Mesodermal cell (in vitro differentiated cells): ENCODE measurements around the gene UTRN.

ENCODE experiments used
- H3K27ac ChIP-seq: 2 replicates; pipeline ENCODE4 v1.7.0; 2013; ENCODE audit warnings: mild to moderate bottlenecking, low read depth, low read length, moderate library complexity; ENCODE audit not compliant: severe bottlenecking
- H3K36me3 ChIP-seq: 2 replicates; pipeline ENCODE4 v1.7.1; 2013; ENCODE audit warnings: mild to moderate bottlenecking, low read length, moderate library complexity; ENCODE audit not compliant: control insufficient read depth, insufficient read depth
- H3K4me1 ChIP-seq: one replicate; pipeline ENCODE4 v1.7.1; 2013; ENCODE audit warnings: mild to moderate bottlenecking, low read length; ENCODE audit not compliant: insufficient read depth, control insufficient read depth, poor library complexity, severe bottlenecking
- H3K4me3 ChIP-seq: 2 replicates; pipeline ENCODE4 v1.7.0; 2013; ENCODE audit warnings: low read length, control low read depth, mild to moderate bottlenecking; ENCODE audit not compliant: insufficient read depth, poor library complexity, severe bottlenecking; ENCODE audit errors: extremely low read depth
- H3K9me3 ChIP-seq: 2 replicates; pipeline ENCODE4 v1.7.1; 2013; ENCODE audit warnings: mild to moderate bottlenecking, low read length, moderate library complexity; ENCODE audit not compliant: control insufficient read depth
- WGBS, 2 experiments: methylation state at CpG; one replicate each; pipeline ENCODE4 v1.1.5; 2013; ENCODE audit warnings: missing lambda C conversion rate in 2 of 2; ENCODE audit not compliant: insufficient coverage in 2 of 2; 5-methylcytosine and 5-hydroxymethylcytosine counted together

The UTRN gene

DNA sequence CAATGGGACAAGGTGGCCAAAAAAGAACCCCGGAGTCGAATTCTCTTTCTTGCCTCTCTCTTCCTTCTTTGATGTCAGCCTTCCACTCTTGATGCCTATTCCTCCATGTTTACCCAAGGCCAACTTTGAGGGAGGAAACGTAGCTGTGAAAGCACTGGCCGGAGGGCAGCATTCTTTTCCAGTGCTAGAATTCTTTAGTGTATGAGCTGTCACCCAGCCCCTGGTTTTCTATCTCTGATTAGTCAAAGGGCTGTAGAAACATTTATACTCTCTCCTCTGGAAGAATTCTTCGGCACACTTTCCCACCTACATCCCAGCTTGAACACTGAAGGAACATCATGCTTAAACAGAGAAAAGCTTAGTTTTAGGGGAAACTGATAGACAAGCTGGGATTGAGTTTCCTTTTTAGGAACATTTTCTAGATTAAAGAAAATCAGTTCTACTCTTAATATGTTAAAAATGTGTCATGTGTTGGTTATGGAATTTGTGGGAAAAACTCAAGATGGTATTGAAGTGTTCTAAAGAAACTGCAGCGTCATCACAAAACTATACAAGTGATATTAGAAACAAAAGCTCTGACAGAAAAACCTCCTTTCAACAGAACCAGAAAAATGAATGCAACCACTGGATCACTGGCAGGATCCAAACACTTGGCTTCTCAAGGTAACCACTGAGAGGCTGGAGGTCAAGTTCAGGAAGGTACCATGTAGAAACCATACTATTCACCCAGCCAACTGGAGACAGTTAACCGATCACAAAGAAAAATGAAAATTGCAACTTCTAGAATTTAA is 20.7 kb upstream of the UTRN start:
- no peak overlapping the region for H3K4me3 ChIP-seq
- WGBS, 2 experiments: 49% methylated on average over 5 of the region's 7 CpGs; no CpG with 5 or more reads in 1 of the 2 experiments
- peaks cover 5% of the 10 kb centered on the region for H3K36me3 ChIP-seq
- H3K9me3 ChIP-seq: peaks cover 7% of the 10 kb centered on the region
- peak overlapping the region; percentile 99 for H3K27ac ChIP-seq
- peaks cover 22% of the 10 kb centered on the region for H3K4me1 ChIP-seq

DNA sequence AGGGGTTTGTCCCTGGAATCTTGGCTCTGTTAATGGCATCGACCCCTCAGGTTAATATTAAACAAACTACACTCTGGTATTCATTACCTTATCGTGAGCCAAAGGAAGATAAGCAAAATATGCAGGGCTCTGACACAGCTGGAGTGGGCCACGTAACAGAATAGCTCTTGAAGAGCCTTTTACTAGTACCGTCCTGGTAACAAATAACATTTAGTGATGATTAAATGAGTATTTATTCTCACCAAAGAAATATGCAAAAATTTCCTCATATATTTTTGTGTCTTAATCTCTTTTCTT is 20.1 kb upstream of the UTRN start:
- peak overlapping the region; percentile 99 for H3K27ac ChIP-seq
- H3K9me3 ChIP-seq: peaks cover 7% of the 10 kb centered on the region
- WGBS, 2 experiments: 0 to 20% methylated on average over 1 to 2 of the region's 4 CpGs
- H3K36me3 ChIP-seq: peaks cover 5% of the 10 kb centered on the region
- H3K4me3 ChIP-seq: no peak overlapping the region
- H3K4me1 ChIP-seq: peaks cover 22% of the 10 kb centered on the region

DNA sequence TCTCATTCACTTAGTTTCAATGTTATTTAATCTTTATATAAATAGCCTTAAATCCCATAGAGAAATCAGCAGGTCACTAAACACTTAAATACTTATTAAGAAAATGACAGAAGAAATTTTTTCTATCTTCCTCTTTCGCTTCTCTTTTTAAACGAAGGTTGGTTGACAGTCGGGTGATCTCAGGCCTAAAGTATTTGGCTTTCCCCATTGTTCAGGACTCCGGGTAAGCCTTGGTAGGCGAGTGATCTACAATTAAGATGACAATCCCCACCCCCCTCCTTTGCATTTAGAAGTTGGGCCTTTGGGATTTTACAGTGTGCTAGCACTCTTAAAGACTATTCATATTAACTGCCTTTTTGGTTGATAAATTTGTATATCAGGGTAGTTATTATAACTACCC is 19.7 kb upstream of the UTRN start:
- peaks cover 22% of the 10 kb centered on the region for H3K4me1 ChIP-seq
- H3K27ac ChIP-seq: peak overlapping the region; percentile 99
- WGBS, 2 experiments: no CpG with 5 or more reads among the region's 5 CpGs
- H3K36me3 ChIP-seq: peaks cover 5% of the 10 kb centered on the region
- H3K4me3 ChIP-seq: no peak overlapping the region
- H3K9me3 ChIP-seq: peaks cover 9% of the 10 kb centered on the region

DNA sequence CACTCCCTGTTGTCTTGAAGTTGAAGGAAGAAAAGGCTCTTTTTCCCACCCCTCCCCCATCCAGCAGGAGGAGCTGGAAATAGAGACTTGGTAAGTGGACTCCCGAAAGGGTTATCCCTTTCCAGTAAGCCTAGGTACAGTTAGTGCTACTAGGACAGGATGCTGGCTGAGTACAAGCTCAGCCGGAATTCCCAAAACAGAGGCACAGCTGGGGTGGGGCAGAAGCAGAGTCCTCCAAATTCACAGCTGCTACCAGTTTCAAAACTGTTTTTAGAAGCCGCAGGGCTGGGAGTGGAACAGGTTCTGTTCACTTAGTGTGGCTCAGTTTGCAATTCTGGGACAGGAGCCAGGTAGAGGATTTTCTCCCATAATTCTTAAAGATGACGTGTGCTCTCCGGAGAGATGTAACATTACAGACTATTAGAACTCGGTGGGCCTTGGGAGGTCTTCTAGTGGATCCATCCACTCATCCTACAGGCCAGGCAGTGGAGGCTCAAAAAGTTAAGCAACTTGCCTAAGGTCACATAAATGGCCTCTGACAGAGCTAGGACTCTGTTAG is 19.0 kb upstream of the UTRN start:
- 15 to 34% methylated on average over 4 of the region's 6 CpGs for WGBS, 2 experiments
- H3K27ac ChIP-seq: peak overlapping the region; percentile 99
- H3K36me3 ChIP-seq: peaks cover 5% of the 10 kb centered on the region
- peaks cover 22% of the 10 kb centered on the region for H3K4me1 ChIP-seq
- H3K4me3 ChIP-seq: no peak overlapping the region
- peaks cover 17% of the 10 kb centered on the region for H3K9me3 ChIP-seq

DNA sequence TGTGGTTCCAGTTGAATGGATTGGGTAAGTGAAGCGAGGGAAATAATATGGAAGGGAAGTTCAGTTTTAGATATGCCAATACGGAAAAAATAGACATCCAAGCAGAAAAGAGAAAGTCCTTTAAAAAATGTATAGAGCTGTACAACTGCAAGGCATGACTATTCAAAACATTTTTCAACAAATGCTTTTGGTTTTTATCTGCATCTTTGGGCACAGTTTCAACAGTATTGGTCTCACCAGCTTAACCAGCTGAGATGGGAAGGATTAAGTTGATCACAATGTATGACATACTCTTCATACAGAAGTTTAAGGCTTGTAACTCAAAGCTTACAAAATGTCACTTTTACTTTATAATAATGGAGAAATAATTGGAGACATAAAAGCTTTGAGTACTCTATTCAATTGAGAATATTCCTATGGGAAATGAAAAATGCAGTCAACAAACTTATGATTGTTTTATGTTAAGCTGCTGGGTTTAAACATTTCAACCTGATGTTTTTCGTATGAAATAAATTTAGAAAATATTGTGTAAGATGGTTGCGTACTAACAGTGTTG is 16.3 kb upstream of the UTRN start:
- Histone ChIP-seq H3K4me1 (peaks cover 15% of the 10 kb centered on the region), H3K36me3 (no peaks in the 10 kb centered on the region), H3K27ac (no peak overlapping the region), H3K4me3 (no peak overlapping the region), H3K9me3 (peaks cover 15% of the 10 kb centered on the region)
- WGBS, 2 experiments: 86 to 100% methylated on average over 1 to 2 of the region's 4 CpGs

DNA sequence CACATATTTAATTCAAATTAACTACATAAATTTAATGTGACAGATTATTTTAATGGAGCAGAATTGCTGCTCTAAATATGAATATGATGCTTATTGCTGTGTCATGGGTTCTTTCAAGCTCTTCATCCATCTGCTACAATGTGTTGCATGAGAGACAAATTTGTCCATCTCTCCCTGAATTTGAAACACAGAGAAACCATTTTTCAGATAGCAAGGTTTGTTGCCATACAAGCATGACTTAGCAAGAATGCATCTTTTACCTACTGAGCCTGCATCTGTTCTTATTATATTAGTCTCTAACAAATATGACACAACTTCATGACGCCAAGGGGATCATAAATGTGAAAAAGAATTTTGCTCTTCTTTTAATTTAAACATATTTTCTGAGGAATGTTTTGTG is 8.0 kb upstream of the UTRN start:
- Histone ChIP-seq H3K4me1 (peaks cover 7% of the 10 kb centered on the region), H3K36me3 (no peaks in the 10 kb centered on the region), H3K27ac (no peak overlapping the region), H3K9me3 (no peaks in the 10 kb centered on the region), H3K4me3 (no peak overlapping the region)
- WGBS, 2 experiments: no CpG with 5 or more reads among the region's 1 CpG

DNA sequence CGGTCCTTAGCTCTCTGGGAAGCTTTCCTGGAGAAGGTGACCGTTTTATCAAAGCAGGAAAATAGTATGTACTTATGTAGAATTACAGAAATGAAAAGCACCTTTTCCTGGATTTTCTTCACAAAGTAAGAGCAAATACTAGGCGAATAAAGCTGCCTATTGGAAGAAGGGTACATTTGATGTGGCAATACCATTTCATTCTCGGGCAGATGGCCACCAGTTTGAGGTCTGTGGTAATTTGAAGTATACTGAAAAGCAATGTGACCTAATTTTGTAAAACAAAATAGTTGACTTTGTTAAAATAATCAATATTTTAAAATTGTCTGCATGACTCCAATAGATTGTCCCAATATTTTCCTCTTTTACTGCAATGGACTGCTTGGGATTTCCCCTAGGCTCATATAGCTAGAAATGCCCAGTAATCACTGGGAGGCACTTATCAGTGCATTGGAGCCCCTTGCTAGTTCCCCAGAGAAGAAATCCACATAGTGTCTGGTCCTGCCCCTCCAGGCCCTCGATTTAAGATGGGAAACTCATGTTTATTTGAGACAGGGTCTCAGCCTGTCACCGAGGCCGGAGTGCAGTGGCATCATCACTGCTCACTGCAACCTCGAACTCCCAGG is 7.4 kb upstream of the UTRN start:
- H3K4me1 ChIP-seq: peaks cover 7% of the 10 kb centered on the region
- no peaks in the 10 kb centered on the region for H3K9me3 ChIP-seq
- WGBS, 2 experiments: 54 to 71% methylated on average over 3 to 4 of the region's 8 CpGs
- H3K27ac ChIP-seq: no peak overlapping the region
- no peaks in the 10 kb centered on the region for H3K36me3 ChIP-seq
- no peak overlapping the region for H3K4me3 ChIP-seq

DNA sequence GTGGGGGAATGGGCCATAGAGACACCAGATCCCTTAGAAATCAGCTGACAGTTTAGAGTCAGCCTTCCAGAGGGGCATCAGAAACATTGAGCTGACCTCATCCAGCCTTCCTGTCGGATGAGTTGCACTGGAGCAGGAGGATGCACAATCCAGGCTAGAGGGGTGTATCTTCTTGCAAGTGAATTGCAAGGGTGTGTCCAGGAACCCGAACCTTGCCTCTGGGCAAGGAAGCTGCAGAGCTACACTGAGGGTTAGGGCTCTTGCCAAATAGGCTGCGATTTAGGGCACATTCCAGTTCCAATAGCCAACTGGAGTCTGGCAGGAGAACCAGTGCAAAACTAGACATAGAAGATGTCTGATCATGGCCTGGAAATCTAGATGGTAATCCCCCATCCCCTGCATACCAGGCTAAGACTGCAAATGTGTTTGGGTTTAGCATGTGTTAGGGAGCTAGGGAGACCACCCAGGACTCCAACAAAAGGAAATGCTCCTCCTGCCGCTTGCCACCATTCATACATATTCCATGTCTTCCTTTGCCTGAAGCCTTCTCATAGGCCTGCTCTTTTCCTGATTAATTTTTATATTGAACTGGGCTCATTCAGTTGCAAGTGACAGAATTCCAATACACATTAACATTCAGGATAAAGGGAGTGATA is 6.3 kb upstream of the UTRN start:
- H3K9me3 ChIP-seq: no peaks in the 10 kb centered on the region
- peaks cover 10% of the 10 kb centered on the region for H3K4me1 ChIP-seq
- no peaks in the 10 kb centered on the region for H3K36me3 ChIP-seq
- H3K4me3 ChIP-seq: no peak overlapping the region
- no peak overlapping the region for H3K27ac ChIP-seq
- WGBS, 2 experiments: 54 to 62% methylated on average over 3 of the region's 4 CpGs

DNA sequence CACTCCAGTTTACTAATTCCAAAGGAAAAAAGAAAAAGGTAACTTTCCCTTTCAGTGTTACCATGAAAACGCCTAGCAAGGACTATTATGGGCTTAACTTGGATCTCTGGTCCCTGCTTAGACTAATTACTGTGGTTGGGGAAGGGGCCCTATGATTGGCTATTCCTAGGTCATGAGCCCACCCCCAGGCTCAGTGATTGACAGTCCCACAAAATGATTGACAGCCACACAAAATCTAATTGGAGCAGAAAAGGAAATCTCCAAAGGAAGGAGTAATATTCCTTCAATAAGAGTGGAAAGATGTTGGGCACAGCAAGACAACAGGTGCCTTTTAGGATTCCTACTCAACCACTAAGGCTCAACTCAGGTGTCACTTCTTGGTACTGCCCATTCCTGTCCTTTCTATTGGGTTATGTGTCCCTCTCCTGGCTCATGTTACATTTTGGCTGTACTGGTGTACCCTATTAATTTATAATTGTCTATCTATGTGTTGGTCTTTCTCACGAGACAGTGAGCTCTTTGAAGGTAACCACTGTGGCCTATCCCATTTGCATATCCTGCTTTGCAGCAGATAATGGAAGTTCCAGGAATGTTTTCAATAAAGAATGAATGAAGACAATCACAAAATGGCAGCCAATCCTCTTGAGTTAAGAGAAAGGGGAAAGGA is 5.5 kb upstream of the UTRN start:
- Histone ChIP-seq H3K27ac (no peak overlapping the region), H3K9me3 (no peaks in the 10 kb centered on the region), H3K4me1 (peaks cover 13% of the 10 kb centered on the region), H3K4me3 (no peak overlapping the region), H3K36me3 (no peaks in the 10 kb centered on the region)
- WGBS, 2 experiments: 89% methylated on average over 1 of the region's 2 CpGs; no CpG with 5 or more reads in 1 of the 2 experiments
